IMR-90 (cell line): ENCODE measurements around the gene HNRNPD. TPM values are rescaled to one million over a fixed set of nuclear protein-coding genes. Genes with fewer than 3 reads are reported as not detected.

Experiments used
- ATAC-seq: fragments of 200-7000 bp; cut with Tn5 transposase; 2 replicates; pipeline ENCODE4 v1.9.1; 2020; ENCODE audit warnings: low read depth, mild to moderate bottlenecking, moderate library complexity
- BruUV-seq: library from RNA; stranded (reverse); fragments of 400-500 nt; replicated peaks from 2 replicates; lab custom pipeline; 2021; lab: Mats Ljungman, UMichigan
- CTCF ChIA-PET: fragments of 300-600 bp; formaldehyde crosslinking; extraction: SDS; loops from one replicate; lab custom pipeline; 2021; ENCODE audit warnings: antibody characterized with exemption; lab: Yijun Ruan, JAX
- POLR2A ChIA-PET: fragments of 300-600 bp; sonication (Branson Sonifier 250); formaldehyde crosslinking; loops from one replicate; lab custom pipeline; 2022; ENCODE audit warnings: antibody characterized with exemption; ENCODE audit not compliant: unreplicated experiment; lab: Charles Lee
- DNase-seq: peaks from one replicate; pipeline ENCODE4 v3.0.0; 2013
- H2AFZ ChIP-seq: replicated peaks from 2 replicates; pipeline ENCODE3; 2013; ENCODE audit warnings: low read length, mild to moderate bottlenecking; ENCODE audit not compliant: poor library complexity
- H2AK5ac ChIP-seq: 2 replicates; pipeline ENCODE4 v1.6.1; 2013; ENCODE audit warnings: low read depth, low read length, inconsistent platforms
- H2AK9ac ChIP-seq: replicated peaks from 2 replicates; pipeline ENCODE3; 2013; ENCODE audit warnings: mild to moderate bottlenecking, low read depth, low read length, moderate library complexity; ENCODE audit not compliant: poor library complexity
- H2BK120ac ChIP-seq: 2 replicates; pipeline ENCODE4 v1.6.1; 2013; ENCODE audit warnings: low read depth, low read length, inconsistent platforms
- H2BK15ac ChIP-seq: 3 replicates; pipeline ENCODE4 v1.6.1; 2013; ENCODE audit warnings: low read depth, low read length, inconsistent platforms
- H2BK20ac ChIP-seq: 2 replicates; pipeline ENCODE4 v1.6.1; 2013; ENCODE audit warnings: low read depth, mild to moderate bottlenecking, inconsistent platforms, low read length, moderate library complexity
- H2BK5ac ChIP-seq: 2 replicates; pipeline ENCODE4 v1.6.1; 2013; ENCODE audit warnings: mild to moderate bottlenecking, low read depth, low read length, inconsistent platforms; ENCODE audit not compliant: poor library complexity, severe bottlenecking
- H3K14ac ChIP-seq: replicated peaks from 2 replicates; pipeline ENCODE4 v1.6.1; 2013; ENCODE audit warnings: low read depth, low read length, inconsistent platforms
- H3K18ac ChIP-seq: 2 replicates; pipeline ENCODE4 v1.6.1; 2013; ENCODE audit warnings: low read depth, low read length, control low read depth
- H3K23ac ChIP-seq: 2 replicates; pipeline ENCODE4 v1.6.1; 2013; ENCODE audit warnings: low read depth, low read length, inconsistent platforms
- H3K27ac ChIP-seq: 2 replicates; pipeline ENCODE4 v1.5.1; 2013; ENCODE audit warnings: mild to moderate bottlenecking, control low read depth, low read length; ENCODE audit not compliant: insufficient read depth
- H3K27me3 ChIP-seq: 2 replicates; pipeline ENCODE4 v1.6.1; 2013; ENCODE audit warnings: low read length; ENCODE audit not compliant: control insufficient read depth, insufficient read depth
- H3K36me3 ChIP-seq: 2 replicates; pipeline ENCODE4 v1.6.1; 2013; ENCODE audit warnings: low read length, mixed read lengths; ENCODE audit not compliant: control insufficient read depth, insufficient read depth
- H3K4ac ChIP-seq: 2 replicates; pipeline ENCODE4 v1.6.1; 2013; ENCODE audit warnings: low read depth, low read length, inconsistent platforms
- H3K4me1 ChIP-seq: 2 replicates; pipeline ENCODE4 v1.6.1; 2013; ENCODE audit warnings: low read length, mixed read lengths; ENCODE audit not compliant: control insufficient read depth, insufficient read depth
- H3K4me2 ChIP-seq: 2 replicates; pipeline ENCODE4 v1.6.1; 2013; ENCODE audit warnings: low read depth, mild to moderate bottlenecking, control low read depth, low read length, moderate library complexity
- H3K4me3 ChIP-seq: 2 replicates; pipeline ENCODE4 v1.5.1; 2013; ENCODE audit warnings: low read depth, mild to moderate bottlenecking, control low read depth, low read length, moderate library complexity; ENCODE audit not compliant: insufficient read depth
- H3K56ac ChIP-seq: 2 replicates; pipeline ENCODE4 v1.6.1; 2013; ENCODE audit warnings: low read length, inconsistent platforms; ENCODE audit not compliant: insufficient read depth; ENCODE audit errors: extremely low read depth
- H3K79me1 ChIP-seq, 2 experiments: 2 replicates each; pipeline ENCODE4 v1.6.1; 2013; ENCODE audit warnings: low read length in 2 of 2, inconsistent platforms in 1 of 2, low read depth in 1 of 2
- H3K9ac ChIP-seq: 2 replicates; pipeline ENCODE4 v1.6.1; 2013; ENCODE audit warnings: low read depth, low read length, control low read depth
- H3K9me1 ChIP-seq: 2 replicates; pipeline ENCODE4 v1.6.1; 2013; ENCODE audit warnings: low read length, inconsistent platforms; ENCODE audit not compliant: insufficient read depth
- H3K9me3 ChIP-seq: 2 replicates; pipeline ENCODE4 v1.6.1; 2013; ENCODE audit warnings: low read length; ENCODE audit not compliant: control insufficient read depth, insufficient read depth
- H4K20me1 ChIP-seq: 2 replicates; pipeline ENCODE4 v1.6.1; 2013; ENCODE audit warnings: low read length, inconsistent platforms; ENCODE audit not compliant: insufficient read depth
- H4K5ac ChIP-seq: 2 replicates; pipeline ENCODE4 v1.6.1; 2013; ENCODE audit warnings: mild to moderate bottlenecking, low read depth, low read length, control low read depth
- H4K8ac ChIP-seq, 2 experiments: 2 replicates each; pipeline ENCODE4 v1.6.1; 2013; ENCODE audit warnings: low read depth in 2 of 2, low read length in 2 of 2, control low read depth in 1 of 2, inconsistent platforms in 1 of 2
- H4K91ac ChIP-seq: 2 replicates; pipeline ENCODE4 v1.6.1; 2013; ENCODE audit warnings: low read depth, low read length, inconsistent platforms; ENCODE audit not compliant: insufficient read depth
- BHLHE40 ChIP-seq: fragments of 150-350 bp; IDR thresholded peaks from 2 replicates; pipeline ENCODE4 v1.6.1; 2016; ENCODE audit warnings: mild to moderate bottlenecking, low read depth, low read length
- CEBPB ChIP-seq: IDR thresholded peaks from 2 replicates; pipeline ENCODE4 v1.6.1; 2012; ENCODE audit warnings: low read depth, low read length, improper control_type of control experiment
- CHD1 ChIP-seq: IDR thresholded peaks from 2 replicates; pipeline ENCODE4 v1.6.1; 2012; ENCODE audit warnings: low read depth, low read length, improper control_type of control experiment
- CTCF ChIP-seq: conservative IDR thresholded peaks from 2 replicates; pipeline ENCODE4 v1.5.1; 2012; ENCODE audit warnings: mild to moderate bottlenecking, low read depth, low read length, improper control_type of control experiment
- ELK1 ChIP-seq: fragments of 150-350 bp; IDR thresholded peaks from 2 replicates; pipeline ENCODE4 v1.6.1; 2016; ENCODE audit warnings: low read depth, mild to moderate bottlenecking, low read length, moderate library complexity, borderline replicate concordance
- FOS ChIP-seq: fragments of 150-350 bp; IDR thresholded peaks from 2 replicates; pipeline ENCODE4 v1.6.1; 2016; ENCODE audit warnings: low read depth, low read length
- MAFK ChIP-seq: IDR thresholded peaks from 2 replicates; pipeline ENCODE4 v1.6.1; 2012; ENCODE audit warnings: low read depth, low read length, improper control_type of control experiment
- MAZ ChIP-seq: IDR thresholded peaks from 2 replicates; pipeline ENCODE4 v1.6.1; 2012; ENCODE audit warnings: low read depth, mild to moderate bottlenecking, low read length, improper control_type of control experiment, moderate library complexity, borderline replicate concordance
- MXI1 ChIP-seq: IDR thresholded peaks from 2 replicates; pipeline ENCODE4 v1.6.1; 2012; ENCODE audit warnings: low read depth, mild to moderate bottlenecking, low read length, moderate library complexity, borderline replicate concordance
- NFE2L2 ChIP-seq: fragments of 150-350 bp; IDR thresholded peaks from 2 replicates; pipeline ENCODE4 v1.6.1; 2016; ENCODE audit warnings: low read depth, mild to moderate bottlenecking, low read length
- POLR2A ChIP-seq: IDR thresholded peaks from 2 replicates; pipeline ENCODE4 v1.6.1; 2012; ENCODE audit warnings: mild to moderate bottlenecking, low read depth, low read length
- RAD21 ChIP-seq: IDR thresholded peaks from 2 replicates; pipeline ENCODE4 v1.6.1; 2012; ENCODE audit warnings: low read length, improper control_type of control experiment
- RCOR1 ChIP-seq: IDR thresholded peaks from 2 replicates; pipeline ENCODE4 v1.6.1; 2012; ENCODE audit warnings: mild to moderate bottlenecking, low read length, improper control_type of control experiment; ENCODE audit not compliant: insufficient replicate concordance
- RFX5 ChIP-seq: IDR thresholded peaks from 2 replicates; pipeline ENCODE4 v1.8.0; 2012; ENCODE audit warnings: low read depth, mild to moderate bottlenecking, low read length, moderate library complexity
- SMC3 ChIP-seq: fragments of 150-350 bp; IDR thresholded peaks from 2 replicates; pipeline ENCODE4 v1.6.1; 2016; ENCODE audit warnings: low read depth, mild to moderate bottlenecking, antibody characterized with exemption, low read length, moderate library complexity
- USF2 ChIP-seq: fragments of 150-350 bp; IDR thresholded peaks from 2 replicates; pipeline ENCODE4 v1.6.1; 2017; ENCODE audit warnings: mild to moderate bottlenecking, antibody characterized with exemption, low read length, low read depth
- WGBS, 2 experiments: methylation state at CpG; one replicate each; pipeline versions ENCODE4 v1.1.5 to v1.1.7; 2013; ENCODE audit warnings: missing lambda C conversion rate in 2 of 2; ENCODE audit not compliant: insufficient read length in 1 of 2; ENCODE audit errors: extremely low coverage in 2 of 2; 5-methylcytosine and 5-hydroxymethylcytosine counted together
- dilution Hi-C: fragments of 300-500 bp; cut with HindIII; formaldehyde crosslinking; loops from one replicate; pipeline ENCODE4 v1.14.3; 2018; ENCODE audit warnings: low sequenced_read_pairs; ENCODE audit not compliant: unreplicated experiment
- in situ Hi-C: fragments of 300-500 bp; cut with MboI; formaldehyde crosslinking; loops from 3 replicates; pipeline ENCODE4 v1.14.3; 2019; ENCODE audit warnings: low sequenced_read_pairs, inconsistent platforms, mixed read lengths
- intact Hi-C: fragments of 100-400 bp; cut with micrococcal nuclease; formaldehyde crosslinking; loops from 2 replicates; pipeline ENCODE4 v1.10.0; 2022
- polyA plus RNA-seq, 3 experiments: library from polyadenylated mRNA; depleted of rRNA; stranded (reverse); fragments of >200 nt; gene quantifications; 2 replicates each; pipeline ENCODE4 v1.2.3, GENCODE V29; 2012; ENCODE audit warnings: low replicate concordance in 1 of 3
- total RNA-seq: library from RNA; depleted of rRNA; stranded (reverse); fragments of >200 nt; gene quantifications from 2 replicates; pipeline ENCODE4 v1.2.3, GENCODE V29; 2012

The HNRNPD gene
- total and polyA plus RNA-seq, 2 of the 4 experiments (the other 2 are of a cell fraction): 9.7 to 142 TPM

GRCh38 chr4:82382751-82383150, 9.0 kb upstream of the HNRNPD start:
- dilution Hi-C loops: no loop called here
- no TSS peak for BruUV-seq
- H4K91ac ChIP-seq: no peak overlapping the region
- H4K20me1 ChIP-seq: no peaks in the 10 kb centered on the region; the same call in 1 of the 2 replicates
- no peaks in the 10 kb centered on the region for H3K27me3 ChIP-seq
- ATAC-seq (no peak), DNase-seq (no peak)
- no peak overlapping the region for H3K18ac ChIP-seq
- peaks cover 3% of the 10 kb centered on the region; the same call in 1 of the 2 replicates for H3K9me1 ChIP-seq
- H3K14ac ChIP-seq: no peak overlapping the region
- no peak overlapping the region for H2AFZ ChIP-seq
- WGBS, 2 experiments: 100% methylated on average over 1 of the region's 2 CpGs; no CpG with 5 or more reads in 1 of the 2 experiments
- no peak overlapping the region for H3K4ac ChIP-seq
- H3K9me3 ChIP-seq: no peaks in the 10 kb centered on the region
- H2AK5ac ChIP-seq: no peak overlapping the region
- peaks cover 14 to 32% of the 10 kb centered on the region in 2 experiments for H3K79me1 ChIP-seq
- H2AK9ac ChIP-seq: no peak overlapping the region
- no peak overlapping the region for H3K56ac ChIP-seq
- H3K36me3 ChIP-seq: peaks cover 4% of the 10 kb centered on the region; the same call in 1 of the 2 replicates
- H2BK20ac ChIP-seq: no peak overlapping the region
- intact Hi-C loops: no loop called here
- H2BK15ac ChIP-seq: no peak overlapping the region
- ChIA-PET POLR2A (no interaction called here), CTCF (no interaction called here)
- H3K23ac ChIP-seq: no peak overlapping the region
- no peak overlapping the region for H3K9ac ChIP-seq
- no peaks in the 10 kb centered on the region for H3K4me1 ChIP-seq
- H3K4me2 ChIP-seq: no peak overlapping the region
- H2BK120ac ChIP-seq: no peak overlapping the region
- H4K5ac ChIP-seq: no peak overlapping the region
- H2BK5ac ChIP-seq: no peak overlapping the region
- H4K8ac ChIP-seq: no peak overlapping the region
- H3K27ac ChIP-seq: no peak overlapping the region
- in situ Hi-C loops: loop anchor here (5.0 kb wide), 1 partner anchor 35 kb away; no protein-coding TSS in a partner anchor
- H3K4me3 ChIP-seq: no peak overlapping the region
- TF ChIP-seq MAZ (no peak), RAD21 (no peak), SMC3 (no peak), POLR2A (no peak), CHD1 (no peak), BHLHE40 (no peak), CTCF (no peak), USF2 (no peak), ELK1 (no peak), RCOR1 (no peak), MAFK (no peak), NFE2L2 (no peak), FOS (no peak), CEBPB (no peak), RFX5 (no peak), MXI1 (no peak)
